ENCODE data around the gene PHACTR2.
"Not testable (repeated sequence)": the region's sequence is repeated elsewhere in the genome, so short reads cannot be mapped to it uniquely, and the experiment has no call there.

PHACTR2 gene

DNA sequence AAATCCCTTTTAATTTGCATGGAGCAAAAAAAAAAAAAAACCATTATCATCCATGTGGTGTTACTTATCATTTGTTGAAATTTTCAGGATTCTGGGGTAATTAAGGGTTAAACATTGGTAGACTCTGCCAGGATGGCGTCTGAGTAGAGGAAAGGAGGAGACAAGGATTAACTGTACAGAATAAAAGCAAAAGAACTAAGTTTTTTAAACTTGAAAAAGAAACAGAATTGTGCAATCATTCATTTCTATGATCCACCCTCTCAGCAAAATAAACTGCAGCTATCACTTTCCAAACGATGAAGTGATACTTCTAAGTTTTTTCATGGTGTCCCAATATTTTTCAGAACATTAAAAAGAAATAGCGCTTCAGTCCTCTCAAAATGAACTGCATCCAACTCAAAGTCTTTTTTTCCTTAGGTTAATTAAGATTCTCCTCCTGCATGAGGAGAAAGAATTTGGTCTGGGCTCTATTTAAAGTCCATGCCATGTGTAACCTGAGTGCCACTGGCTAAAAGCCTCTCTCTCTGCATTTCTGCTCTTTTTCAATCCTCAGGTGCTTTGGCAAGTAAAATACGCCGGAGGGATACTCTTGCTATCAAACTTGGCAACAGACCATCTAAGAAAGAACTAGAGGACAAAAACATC, 95.9 kb downstream of the PHACTR2 start:
- no peak for DNase-seq

DNA sequence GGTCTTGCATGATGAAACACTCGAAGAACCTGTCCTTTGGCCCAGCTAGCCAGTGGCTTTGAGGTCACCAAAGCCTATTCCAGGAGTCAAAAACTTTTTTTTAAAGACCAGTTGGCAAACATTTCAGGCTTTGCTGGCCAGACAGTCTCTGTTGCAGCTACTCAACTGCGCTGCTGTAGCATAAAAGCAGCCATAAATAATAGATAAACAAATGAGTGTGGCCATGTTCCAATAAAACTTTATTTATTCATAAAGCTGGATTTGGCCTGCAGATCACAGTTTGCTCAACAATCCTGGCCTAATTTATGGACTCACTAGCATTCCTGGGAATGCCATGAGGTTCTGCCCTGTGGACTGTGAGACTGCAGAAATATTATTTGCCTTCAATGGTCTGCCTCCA, 96.6 kb downstream of the PHACTR2 start:
- no peak for DNase-seq

DNA sequence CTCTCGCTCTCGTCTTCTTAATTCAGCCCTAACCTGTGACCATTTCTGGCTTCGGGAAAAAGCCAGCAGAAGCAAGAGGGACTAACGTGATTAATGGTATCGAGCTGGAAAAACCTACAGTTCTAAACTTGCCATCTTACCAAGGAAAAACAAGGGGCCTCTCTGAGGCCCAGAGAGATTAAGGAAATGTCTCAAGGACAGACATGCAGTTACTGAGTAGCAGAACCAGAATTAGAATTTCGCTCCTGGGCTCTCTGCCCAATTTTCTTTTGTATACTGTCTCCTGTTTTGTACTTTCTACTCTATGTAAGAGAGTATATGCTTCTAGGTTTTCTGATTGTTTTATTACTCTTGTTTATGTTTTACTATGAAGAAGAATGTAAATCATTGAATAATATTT, 97.6 kb downstream of the PHACTR2 start:
- DNase-seq, result no peak

DNA sequence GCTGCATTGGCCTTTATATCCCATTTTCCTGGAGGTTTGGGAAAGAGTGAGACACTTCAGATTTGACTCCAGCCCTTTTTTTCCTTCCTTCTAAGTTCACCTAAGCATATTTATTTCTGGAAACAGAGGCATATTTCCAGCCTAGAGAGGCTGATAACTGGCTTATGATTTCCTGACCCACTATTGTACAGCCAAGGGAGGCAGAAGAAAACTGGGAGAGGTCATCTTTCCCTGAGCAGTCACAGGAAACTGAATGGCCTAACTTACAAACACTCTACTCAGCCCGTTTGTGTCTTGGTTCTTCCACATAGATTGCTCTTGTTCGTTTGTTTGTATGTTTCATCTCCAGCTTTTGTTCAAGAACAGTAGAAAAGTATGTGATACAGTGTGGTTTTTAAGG, 101.2 kb downstream of the PHACTR2 start:
- DNase-seq, result no peak

DNA sequence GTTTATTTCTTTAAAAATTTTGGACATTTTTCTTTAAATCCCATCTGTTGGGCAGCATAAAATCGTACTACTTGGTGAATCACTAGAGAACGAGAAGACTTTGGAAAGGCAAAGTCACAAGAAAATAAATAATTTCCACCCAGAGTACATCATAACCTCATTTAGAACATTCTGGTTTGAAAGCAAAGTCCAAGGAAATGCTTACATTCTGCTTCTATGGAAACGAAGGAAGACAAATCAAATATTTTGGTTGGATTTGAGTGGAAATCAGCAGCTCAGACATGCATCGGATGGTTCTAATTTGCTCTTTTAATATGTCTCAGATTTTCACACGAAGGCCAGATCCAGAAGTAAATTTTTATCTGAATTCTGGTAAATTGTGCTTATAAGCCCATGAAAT, 104.7 kb downstream of the PHACTR2 start:
- no peak for DNase-seq

DNA sequence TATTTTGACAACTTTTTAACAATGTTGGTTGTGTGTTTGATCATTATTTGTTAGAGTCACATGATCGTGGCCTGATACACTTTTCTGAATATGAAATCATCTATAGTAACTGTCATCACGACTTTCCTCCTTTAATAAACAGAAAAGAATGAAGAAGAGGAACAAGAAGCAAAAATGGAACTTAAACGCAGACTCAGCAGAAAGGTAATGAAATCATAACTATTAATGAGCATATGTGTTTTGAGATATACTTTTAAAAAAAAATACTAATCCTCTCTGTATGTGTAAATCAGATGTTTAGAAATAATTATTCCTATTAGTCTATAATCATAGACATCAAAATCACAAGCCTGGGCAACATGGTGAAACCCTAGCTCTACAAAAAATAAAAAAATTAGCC, 105.3 kb downstream of the PHACTR2 start:
- DNase-seq, result no peak

DNA sequence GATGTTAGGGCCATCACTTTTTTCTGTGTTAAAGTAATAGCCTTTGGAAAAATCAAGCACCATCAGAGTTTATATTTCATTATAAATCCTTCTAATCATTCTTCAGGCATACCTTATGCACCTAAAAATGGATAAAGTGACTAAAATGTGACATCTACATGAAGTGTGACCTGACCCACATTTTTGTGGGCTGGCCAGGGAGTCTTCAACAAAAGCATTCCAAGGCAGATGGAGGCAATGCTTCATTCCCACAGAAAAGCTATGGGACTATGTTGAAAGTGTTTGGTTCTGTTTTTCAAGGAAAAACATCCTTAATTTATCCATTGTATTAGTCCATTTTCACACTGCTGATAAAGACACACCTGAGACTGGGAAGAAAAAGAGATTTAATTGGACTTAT, 106.6 kb downstream of the PHACTR2 start:
- DNase-seq, result no peak

DNA sequence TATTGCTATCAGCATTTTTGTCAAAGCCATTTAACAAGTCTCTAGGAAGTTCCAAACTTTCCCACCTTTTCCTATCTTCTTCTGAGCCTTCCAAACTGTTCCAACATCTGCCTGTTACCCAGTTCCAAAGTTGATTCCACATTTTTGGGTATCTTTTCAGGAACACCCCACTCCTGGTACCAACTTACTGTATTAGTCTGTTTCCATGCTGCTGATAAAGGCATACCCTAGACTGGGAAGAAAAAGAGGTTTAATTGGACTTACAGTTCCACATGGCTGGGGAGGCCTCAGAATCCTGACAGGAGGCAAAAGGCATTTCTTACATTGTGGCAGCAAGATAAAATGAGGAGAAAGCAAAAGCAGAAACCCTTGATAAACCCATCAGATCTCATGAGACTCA, 108.6 kb downstream of the PHACTR2 start:
- DNase-seq, result not testable (repeated sequence)

DNA sequence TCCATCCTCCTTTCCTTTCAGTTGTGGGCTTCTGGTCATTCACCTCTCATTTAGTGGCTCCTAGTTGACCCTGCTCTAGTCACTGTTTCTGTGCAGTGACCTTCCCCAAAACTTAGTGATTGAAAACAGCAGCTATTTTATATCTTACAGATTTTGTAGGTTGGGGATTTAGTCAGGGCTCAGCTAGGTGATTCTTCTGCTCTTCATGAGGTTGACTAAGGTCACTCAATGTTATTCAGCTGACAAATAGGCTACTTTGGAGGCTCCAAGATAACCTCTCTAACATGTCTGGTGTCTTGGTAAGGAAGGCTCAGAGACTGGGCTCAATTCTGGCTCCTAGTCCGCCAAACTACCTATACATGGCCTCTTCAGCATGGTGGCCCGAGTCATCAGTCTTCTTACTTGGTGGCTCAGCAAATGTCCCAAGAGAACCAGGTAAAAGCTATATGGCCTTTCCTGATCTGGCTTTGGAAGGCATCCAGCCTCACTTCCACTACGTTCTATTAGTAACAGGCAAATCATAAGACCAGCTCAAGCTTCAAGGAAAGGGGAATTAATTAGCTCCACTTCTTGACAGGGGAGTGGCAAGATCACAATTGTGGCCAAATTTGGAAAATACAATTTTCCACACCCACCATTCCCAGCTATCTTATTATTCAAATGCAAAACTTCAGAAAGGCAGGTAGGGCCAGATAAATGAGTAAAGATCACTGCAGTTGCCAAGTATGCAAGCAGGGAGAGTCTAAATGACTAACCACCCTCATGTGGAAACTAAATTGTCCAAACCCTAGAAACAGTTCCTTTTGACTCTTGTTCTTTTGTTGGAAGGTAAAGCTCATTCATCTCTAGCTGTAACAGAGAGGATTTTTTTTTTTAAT, 114.9 kb downstream of the PHACTR2 start:
- DNase-seq, result no peak

DNA sequence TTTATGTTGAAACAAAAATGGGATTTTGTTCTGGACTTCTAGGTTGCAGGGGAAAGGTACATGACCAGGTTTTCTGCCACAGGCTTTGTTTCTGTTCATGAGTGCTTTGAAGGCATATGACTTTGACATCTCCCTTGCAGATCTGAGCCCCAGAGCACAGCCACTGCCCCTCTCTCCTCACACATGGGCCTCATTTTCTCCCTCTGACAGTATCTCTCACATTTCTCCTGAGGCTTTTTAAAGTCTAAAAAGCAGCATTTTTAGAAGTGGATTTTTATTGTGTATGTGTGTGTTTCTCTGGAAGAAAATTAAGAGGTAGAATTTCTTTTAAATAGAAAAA, 115.5 kb downstream of the PHACTR2 start:
- DNase-seq, result no peak

DNA sequence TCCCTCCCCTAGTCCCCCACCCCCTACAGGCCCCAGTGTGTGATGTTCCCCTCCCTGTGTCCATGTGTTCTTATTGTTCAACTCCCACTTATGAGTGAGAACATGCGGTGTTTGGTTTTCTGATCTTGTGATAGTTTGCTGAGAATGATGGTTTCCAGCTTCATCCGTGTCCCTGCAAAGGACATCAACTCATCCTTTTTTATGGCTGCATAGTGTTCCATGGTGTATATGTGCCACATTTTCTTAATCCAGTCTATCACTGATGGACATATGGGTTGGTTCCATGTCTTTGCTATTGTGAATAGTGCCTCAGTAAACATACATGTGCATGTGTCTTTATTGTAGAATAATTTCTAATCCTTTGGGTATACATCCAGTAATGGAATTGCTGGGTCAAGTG, 118.8 kb downstream of the PHACTR2 start:
- not testable (repeated sequence) for DNase-seq

DNA sequence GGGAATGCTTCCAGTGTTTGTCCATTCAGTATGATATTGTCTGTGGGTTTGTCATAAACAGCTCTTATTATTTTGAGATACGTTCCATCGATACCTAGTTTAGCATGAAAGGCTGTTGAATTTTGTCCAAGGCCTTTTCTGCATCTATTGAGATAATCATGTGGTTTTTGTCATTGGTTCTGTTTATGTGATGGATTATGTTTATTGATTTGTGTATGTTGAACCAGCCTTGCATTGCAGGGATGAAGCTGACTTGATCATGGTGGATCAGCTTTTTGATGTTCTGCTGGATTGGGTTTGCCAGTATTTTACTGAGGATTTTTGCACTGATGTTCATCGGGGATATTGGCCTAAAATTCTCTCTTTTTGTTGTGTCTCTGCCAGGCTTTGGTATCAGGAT, 120.7 kb downstream of the PHACTR2 start:
- DNase-seq, result not testable (repeated sequence)

DNA sequence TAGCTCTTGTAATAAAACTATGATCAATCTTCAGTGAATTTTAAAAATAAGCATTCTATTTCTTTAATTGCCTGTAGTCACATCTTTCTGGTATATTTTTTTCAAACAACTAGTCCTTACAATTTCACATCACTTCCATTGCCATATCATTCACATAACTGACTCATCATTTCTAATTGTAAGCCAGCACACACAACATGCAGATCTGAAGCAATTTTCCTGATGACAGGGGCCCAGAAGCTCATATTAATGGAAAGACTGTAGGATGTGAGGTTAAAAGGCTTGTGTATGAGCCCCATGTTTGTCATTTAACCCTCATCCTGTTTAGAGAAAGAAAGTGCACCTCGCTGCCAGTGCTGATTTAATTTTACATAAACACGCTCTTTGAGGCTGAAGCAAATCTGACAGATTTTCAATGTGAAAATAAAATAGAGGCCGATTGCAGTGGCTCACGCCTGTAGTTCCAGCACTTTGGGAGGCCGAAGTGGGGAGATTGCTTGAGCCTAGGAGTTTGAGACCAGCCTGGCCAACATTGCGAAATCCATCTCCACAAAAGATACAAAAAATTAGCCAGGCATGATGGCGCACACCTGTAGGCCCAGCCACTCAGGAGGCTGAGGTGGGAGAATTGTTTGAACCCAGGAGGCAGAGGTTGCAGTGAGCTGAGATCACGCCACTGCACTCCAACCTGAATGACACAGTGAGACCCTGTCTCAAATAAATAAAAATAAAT, 125.2 kb downstream of the PHACTR2 start:
- DNase-seq, result no peak

DNA sequence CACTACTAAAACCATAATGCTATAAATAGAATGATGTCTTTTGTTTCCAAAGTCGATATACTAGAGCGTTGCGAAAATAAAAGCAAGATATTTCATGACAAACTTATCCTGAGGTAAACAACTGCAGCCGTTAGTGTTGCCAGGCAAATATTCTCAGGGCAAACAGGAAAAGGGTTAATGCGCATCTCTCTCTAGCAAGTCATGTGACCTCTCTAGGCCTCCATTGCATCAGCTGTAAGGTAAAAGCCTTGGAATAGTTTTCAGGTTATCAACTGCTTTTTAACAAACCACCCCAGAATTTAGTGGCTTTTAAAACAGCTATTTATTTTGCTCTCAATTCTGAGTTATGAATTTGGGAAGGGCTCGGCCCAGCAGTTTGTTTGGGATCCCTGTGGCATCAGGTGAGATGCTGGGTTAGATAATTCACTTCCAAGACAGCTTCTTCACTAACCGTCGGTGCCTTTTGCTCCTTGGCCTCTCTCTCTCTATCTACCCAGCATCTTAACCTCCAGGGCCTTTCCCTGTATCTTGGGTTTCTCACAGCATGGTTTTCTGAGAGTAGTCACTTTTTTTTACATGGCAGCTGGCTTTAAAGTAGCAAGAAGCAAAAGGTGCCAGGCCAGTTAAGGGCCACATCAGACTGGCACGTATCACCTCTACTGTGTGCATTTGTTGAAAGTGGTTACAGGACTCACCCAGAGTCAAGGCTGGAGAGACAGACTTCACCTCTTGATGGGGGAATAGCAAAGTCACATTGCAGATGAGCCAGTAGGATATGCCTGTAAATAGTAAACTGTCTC, 126.2 kb downstream of the PHACTR2 start:
- DNase-seq, result no peak

DNA sequence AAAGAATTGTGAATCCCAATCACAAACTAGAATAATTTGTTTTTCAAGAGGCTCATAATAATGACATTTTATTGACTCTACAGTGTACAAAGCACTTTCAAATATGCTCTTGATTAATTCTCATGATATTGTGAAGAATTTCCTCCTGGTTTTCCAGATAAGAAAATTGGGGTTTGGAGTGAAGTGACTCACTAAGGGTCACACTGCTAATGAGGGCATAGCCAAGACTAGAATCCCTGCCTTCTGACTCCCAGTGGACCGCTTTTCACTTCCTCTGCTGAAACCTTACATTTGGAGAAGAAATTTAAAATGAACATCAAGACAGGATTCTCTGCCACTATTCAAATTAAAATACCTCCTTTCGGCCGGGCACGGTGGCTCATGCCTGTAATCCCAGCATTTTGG, 127.1 kb downstream of the PHACTR2 start:
- DNase-seq, result no peak

DNA sequence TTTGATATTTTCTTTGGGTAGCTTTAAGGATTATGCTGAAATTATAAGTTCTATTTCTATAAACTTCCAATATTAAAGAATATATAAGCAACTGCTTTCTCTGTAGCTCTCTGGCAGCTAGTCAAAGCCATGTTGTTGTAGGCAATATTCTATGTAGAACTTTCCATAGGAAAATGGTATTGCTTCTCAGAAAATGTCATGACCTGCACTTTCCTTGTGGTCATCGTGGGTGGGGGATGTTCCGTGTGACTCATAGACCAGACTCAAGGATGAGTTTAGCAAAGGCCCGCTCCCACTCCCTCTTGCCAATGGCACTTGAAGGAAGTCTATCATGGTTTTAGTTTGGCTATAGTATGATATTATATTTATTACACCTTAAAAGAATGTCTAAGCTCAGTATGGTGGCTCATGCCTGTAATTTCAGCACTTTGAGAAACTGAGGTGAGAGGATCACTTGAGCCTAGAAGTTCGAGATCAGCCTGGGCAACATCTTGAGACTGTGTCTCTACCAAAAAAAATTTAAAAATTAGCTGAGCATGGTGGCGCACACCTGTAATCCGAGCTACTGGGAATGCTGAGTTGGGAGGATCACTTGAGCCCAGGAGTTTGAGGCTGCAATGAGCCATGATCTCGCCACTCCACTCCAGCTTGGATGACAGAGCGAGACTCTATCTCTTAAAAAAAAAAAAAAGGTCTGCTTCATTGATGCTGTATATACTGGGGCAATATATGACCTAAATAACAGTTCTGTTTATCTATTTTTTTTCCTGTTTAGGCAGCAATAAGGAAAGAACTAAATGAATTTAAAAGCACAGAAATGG, 128.7 kb downstream of the PHACTR2 start:
- DNase-seq, result no peak

DNA sequence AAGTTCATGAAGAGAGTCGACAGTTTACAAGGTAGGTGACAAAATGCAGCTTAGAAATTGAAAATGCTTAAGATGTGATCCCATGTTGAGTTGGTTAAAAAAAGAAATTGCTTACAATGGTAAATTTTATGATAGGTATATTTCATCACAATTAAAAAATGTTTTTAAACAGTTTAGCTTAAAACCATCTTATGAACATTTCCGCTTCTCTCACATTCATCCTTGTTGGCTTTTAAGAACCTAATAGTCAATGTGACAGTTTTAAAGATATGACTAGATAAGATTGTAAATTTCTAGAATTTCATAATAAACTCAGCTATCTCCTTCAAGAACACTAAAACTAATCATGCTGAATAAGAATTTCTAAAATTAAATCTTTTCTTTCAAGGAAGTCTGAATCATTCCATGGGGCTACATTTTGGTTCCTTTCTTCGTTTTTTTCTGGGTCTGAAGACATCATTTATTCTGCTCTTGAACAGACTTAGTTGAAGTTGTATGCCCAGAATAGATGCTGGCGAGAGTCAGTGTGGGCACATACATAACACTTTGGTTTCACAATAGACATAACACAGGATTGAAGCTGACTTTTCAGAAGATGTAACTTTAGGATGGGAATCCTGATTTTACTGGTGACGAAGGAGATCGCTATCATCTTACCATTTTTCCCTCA, 129.5 kb downstream of the PHACTR2 start:
- DNase-seq, result no peak

DNA sequence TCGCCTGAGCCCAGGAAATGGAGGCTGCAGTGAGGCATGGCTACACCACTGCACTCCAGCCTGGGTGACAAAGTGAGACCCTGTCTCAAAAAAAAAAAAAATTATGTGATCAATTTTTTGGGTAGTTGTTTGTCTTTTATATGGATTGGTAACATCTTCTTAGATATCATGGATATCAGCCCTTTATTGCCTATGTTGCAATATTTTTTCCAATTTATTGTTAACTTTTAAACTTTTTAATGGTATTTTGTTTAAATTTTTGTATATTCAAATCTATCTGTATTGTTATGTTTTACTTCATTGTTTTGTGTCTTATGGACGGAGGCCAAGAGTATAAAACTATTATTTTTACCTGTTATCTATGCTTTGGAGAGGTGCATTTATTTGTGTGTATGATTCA, 133.0 kb downstream of the PHACTR2 start:
- DNase-seq, result no peak

DNA sequence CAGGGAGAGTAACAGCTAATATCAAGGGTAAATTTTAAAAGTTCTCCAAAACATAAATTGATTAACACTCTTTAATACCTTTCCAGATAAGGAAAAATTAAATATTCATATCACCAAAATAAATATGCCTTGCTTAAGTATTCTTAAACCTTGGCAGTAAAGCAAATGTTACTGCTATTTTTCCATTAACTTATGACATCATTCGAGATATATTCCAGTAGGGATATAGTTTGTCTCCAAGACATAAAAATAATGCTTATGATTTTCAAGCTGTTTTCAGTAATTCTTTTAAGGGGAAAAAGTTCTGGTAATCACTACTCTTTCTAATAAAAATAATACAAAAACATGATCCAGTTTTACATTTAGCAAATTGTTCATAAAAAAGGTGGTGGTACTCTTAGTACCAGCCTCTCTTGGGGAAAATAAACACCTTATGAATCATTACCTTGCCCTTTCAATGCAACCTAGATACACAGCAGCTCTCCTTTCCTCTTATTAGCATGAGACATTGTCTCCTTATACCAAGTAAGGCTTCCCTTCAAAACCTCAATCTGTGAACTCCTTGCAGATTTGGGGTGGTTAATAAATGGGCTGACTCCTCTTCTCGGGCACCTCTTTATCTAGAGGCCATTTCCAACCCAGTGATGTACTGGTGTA, 133.9 kb downstream of the PHACTR2 start:
- DNase-seq, result no peak

DNA sequence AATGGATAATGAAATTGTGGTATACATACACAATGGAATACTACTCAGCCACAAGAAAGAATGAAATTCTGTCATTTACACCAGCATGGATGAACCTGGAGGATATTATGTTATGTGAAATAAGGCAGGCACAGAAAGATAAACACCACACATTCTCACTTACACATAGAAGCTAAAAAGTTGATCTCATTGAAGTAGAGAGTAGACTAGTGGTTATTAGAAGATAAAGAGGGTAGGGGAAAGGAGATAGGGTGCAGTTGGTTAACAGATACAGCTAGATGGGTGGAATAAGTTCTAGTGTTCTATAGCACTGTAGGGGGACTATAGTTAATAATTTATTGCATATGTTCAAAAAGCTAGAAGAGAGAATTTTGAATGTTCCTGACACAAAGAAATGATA, 139.9 kb downstream of the PHACTR2 start:
- DNase-seq, result no peak

DNA sequence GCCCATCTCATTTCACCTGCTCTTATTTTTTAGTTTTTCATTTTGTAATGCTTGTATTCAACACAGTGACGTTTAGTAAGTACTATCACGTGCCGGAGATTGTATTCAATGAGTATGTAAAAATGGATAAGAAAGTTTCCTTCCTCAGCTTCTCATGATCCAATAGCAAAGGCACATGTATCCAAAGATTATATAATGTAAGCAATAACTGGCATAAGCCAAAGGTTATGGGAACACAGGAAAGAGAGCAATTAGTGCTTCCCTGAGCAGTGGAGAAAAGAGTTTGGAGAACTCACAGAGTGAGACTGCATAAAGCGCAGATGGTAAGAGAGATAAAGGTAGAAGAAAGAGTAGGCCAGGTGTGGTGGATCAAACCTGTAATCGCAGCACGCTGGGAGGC, 143.6 kb downstream of the PHACTR2 start:
- no peak for DNase-seq
